Measurements from ENCODE around the gene SIN3A.

Gene SIN3A

DNA sequence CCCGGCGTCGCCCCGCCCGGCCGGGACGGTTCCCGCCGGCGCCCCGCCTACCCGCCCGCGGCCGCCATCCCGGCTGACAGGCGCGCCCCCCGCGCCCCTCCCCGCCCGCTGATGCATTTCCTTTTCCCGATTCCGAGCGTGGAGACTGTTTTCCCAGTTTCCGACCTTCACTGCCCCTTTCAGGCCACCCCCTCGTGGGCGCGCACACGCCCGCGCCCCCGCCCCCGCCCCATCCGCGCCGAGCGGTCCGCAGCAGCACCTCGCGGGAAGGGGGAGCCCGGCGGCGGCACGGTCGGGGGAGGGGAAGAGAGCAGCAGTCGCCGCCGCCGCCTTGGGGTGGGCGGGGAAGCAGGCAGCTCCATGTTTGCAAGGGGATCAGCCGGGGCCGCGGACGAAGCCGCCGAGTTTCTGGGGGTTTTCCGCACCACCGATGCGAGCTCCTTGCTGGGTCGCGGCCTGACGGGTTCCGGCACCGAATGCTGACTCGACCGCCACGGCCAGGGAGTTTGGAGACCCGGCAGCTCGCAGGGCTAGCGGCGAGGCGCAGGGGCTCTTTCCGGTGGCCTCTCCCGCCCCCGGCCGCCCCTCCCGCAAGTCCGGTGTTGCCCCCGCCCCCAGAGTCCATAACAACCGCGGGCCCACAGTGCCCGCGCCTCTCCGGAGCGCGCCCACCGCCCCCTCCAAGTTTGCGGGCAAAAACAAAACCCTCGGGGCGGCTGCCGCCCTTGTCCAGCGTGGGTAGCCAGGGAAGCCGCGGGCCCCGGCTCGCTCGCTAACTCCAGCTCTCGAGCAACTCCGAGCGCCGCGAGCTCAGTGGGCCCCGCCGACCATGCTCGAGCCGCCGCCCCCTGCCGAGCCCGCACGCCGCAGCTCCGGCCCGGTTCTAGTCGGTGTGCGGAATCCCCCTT lies 3.2 kb upstream of the SIN3A start:
- TF ChIP-seq FOXM1 (IDR thresholded peaks at IDR 0.05; ENCODE audit: borderline replicate concordance, low read depth) (no peak), CREB1 (IDR thresholded peaks at IDR 0.05; ENCODE audit: low read depth) (no peak), YY1 (IDR thresholded peaks at IDR 0.05; ENCODE audit: low read depth) (peak; percentile 51; the same call in 1 of the 2 replicates), EGR1 (IDR thresholded peaks at IDR 0.05) (0 out of 2 replicates have a peak, but pooled peaks have one; percentile 26), TAF1 (IDR thresholded peaks at IDR 0.05; ENCODE audit: low read depth) (peak; percentile 46), TEAD4 (IDR thresholded peaks at IDR 0.05) (no peak), EP300 (IDR thresholded peaks at IDR 0.05; ENCODE audit: borderline replicate concordance) (no peak), CEBPB (IDR thresholded peaks at IDR 0.05) (no peak)
- TF ChIP-seq, protein P1, sequence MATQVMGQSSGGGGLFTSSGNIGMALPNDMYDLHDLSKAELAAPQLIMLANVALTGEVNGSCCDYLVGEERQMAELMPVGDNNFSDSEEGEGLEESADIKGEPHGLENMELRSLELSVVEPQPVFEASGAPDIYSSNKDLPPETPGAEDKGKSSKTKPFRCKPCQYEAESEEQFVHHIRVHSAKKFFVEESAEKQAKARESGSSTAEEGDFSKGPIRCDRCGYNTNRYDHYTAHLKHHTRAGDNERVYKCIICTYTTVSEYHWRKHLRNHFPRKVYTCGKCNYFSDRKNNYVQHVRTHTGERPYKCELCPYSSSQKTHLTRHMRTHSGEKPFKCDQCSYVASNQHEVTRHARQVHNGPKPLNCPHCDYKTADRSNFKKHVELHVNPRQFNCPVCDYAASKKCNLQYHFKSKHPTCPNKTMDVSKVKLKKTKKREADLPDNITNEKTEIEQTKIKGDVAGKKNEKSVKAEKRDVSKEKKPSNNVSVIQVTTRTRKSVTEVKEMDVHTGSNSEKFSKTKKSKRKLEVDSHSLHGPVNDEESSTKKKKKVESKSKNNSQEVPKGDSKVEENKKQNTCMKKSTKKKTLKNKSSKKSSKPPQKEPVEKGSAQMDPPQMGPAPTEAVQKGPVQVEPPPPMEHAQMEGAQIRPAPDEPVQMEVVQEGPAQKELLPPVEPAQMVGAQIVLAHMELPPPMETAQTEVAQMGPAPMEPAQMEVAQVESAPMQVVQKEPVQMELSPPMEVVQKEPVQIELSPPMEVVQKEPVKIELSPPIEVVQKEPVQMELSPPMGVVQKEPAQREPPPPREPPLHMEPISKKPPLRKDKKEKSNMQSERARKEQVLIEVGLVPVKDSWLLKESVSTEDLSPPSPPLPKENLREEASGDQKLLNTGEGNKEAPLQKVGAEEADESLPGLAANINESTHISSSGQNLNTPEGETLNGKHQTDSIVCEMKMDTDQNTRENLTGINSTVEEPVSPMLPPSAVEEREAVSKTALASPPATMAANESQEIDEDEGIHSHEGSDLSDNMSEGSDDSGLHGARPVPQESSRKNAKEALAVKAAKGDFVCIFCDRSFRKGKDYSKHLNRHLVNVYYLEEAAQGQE (IDR thresholded peaks at IDR 0.05; ENCODE audit: low read depth), result no peak
- TF ChIP-seq, protein P2, sequence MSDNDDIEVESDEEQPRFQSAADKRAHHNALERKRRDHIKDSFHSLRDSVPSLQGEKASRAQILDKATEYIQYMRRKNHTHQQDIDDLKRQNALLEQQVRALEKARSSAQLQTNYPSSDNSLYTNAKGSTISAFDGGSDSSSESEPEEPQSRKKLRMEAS (IDR thresholded peaks at IDR 0.05), result peak; percentile 45

DNA sequence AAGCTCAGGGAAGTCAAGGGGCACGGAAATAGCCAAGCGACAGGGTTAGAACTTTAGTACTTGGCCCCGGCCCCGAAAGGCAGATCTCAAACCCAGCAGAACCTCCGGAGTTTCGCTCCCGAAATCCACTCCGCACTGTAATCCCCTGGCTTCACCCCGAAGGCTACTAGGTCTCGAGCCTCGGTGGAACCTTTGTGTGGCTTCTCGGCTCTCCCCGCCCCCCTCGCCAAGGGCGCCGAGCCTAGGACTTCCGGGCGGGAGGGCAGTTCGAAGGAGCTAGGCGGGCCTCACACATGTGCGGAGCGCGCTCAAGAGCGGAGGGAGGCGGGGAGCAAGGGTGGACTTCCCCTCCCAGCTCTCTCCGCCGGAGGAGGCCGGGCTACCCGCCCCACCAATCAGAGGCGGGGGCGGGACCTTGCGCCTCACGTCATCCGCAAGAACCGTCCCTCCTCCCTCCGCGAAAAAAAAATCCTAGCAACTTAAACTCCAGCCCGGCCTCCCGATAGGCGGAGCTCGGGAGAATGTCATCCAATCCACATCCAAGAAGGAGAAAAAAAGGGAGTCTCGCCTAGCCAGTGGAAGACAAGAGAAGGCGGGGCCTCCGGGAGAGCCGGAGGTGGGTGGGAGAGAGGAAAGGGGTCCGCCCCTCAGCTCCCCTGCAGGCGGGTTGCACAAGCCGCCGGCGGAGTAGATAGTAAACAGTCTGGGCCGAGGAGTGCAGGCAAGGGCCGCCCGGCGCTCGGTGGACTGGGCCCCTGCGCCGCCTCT lies 2.4 kb upstream of the SIN3A start:
- TF ChIP-seq CEBPB (IDR thresholded peaks at IDR 0.05) (peak; percentile 92), TEAD4 (IDR thresholded peaks at IDR 0.05) (no peak; the same call in 1 of the 2 replicates), YY1 (IDR thresholded peaks at IDR 0.05; ENCODE audit: low read depth) (no peak), CREB1 (IDR thresholded peaks at IDR 0.05; ENCODE audit: low read depth) (peak; percentile 76), EP300 (IDR thresholded peaks at IDR 0.05; ENCODE audit: borderline replicate concordance) (no peak), NFIC (IDR thresholded peaks at IDR 0.05) (peak; percentile 17; the same call in 1 of the 2 replicates), RAD21 (IDR thresholded peaks at IDR 0.05; ENCODE audit: low read depth) (no peak), TCF12 (IDR thresholded peaks at IDR 0.05; ENCODE audit: low read depth) (peak; percentile 75; the same call in 1 of the 2 replicates), ZBTB7A (IDR thresholded peaks at IDR 0.05; ENCODE audit: low read depth) (0 out of 2 replicates have a peak, but pooled peaks have one; percentile 28), TAF1 (IDR thresholded peaks at IDR 0.05; ENCODE audit: low read depth) (peak; percentile 50), FOXM1 (IDR thresholded peaks at IDR 0.05; ENCODE audit: borderline replicate concordance, low read depth) (peak; percentile 37; the same call in 1 of the 2 replicates), EGR1 (IDR thresholded peaks at IDR 0.05) (0 out of 2 replicates have a peak, but pooled peaks have one; percentile 1)
- TF ChIP-seq, protein P3, sequence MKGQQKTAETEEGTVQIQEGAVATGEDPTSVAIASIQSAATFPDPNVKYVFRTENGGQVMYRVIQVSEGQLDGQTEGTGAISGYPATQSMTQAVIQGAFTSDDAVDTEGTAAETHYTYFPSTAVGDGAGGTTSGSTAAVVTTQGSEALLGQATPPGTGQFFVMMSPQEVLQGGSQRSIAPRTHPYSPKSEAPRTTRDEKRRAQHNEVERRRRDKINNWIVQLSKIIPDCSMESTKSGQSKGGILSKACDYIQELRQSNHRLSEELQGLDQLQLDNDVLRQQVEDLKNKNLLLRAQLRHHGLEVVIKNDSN (IDR thresholded peaks at IDR 0.05), result no peak
- TF ChIP-seq, protein P2 (IDR thresholded peaks at IDR 0.05), result peak; percentile 96
- TF ChIP-seq, protein P1 (IDR thresholded peaks at IDR 0.05; ENCODE audit: low read depth), result no peak

DNA sequence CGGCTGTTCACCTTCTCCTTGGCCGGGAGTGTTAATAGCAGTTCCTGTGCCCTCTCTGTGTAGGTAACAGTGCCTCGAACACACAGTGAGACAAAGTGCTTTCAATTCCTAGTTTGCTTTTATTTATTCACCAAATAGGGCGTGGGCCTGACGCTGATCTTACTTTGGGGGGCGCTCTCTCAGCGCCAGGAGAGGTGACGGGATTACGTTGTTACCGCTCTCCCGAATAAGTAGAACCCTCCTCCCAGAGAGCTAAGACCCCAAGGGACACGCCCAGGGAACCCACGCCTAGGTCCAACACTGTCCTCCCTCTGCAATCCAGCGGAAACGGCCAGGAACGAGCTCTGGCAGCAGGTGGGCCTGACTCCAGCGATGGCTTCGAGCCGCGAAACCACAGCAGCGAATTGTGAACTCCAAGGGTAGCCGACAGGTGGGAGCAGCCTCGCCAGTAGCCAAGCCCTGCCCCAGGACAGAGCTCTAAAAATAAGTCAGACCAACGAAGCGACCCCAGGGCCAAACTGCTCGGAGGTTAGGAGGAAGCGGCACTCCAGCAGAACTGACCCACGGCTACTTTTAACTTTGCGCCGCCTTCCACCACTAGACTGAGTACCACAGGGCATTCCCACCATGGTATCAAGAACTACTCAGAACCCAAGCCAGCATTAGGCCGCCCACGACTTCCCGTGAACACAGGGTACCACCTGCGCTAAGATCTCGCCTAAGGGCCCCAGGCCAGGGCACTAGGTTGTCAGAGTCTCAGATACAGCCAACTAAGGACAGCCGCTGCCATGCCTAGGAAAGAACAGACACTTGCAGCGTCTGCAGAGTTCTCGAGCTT lies 1.6 kb upstream of the SIN3A start:
- no peak for TF ChIP-seq TCF12 (IDR thresholded peaks at IDR 0.05; ENCODE audit: low read depth)
- TF ChIP-seq EGR1 (IDR thresholded peaks at IDR 0.05), result peak; percentile 29; the same call in 1 of the 2 replicates
- peak; percentile 32; the same call in 1 of the 2 replicates for TF ChIP-seq ZBTB7A (IDR thresholded peaks at IDR 0.05; ENCODE audit: low read depth)

DNA sequence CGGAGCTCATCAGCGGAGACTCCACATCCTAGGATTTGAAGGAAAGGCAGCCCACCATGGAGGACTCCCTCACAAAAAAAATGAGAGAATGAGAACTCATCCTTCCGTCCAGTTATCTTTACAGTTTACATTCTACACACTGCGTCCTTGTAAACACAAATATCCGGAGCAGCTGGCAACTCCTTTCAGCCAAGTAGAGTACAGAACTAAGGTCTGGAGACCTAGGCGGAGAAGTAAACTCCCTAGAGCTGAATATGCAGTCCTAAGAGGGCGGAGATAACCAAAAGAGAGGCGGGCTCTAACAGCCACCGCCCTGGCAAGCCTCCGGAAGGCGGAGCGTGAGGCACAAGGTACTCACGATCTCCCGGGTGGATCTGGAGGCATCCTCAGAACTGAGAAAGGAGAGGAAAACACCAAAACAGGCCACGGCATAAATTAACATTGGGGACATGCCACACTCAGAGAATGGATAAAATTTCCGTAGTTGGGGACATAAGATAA lies 924 bp upstream of the SIN3A start:
- TF ChIP-seq, protein P1 (IDR thresholded peaks at IDR 0.05; ENCODE audit: low read depth), result no peak
- TF ChIP-seq FOXM1 (IDR thresholded peaks at IDR 0.05; ENCODE audit: borderline replicate concordance, low read depth) (no peak), TAF1 (IDR thresholded peaks at IDR 0.05; ENCODE audit: low read depth) (0 out of 2 replicates have a peak, but pooled peaks have one; percentile 40)

Data from Ishikawa (cell line).